Activated T-helper 9 cell treated with anti-CD3 and anti-CD28 coated beads, Interleukin-2, amount 50 U/mL, for 16 hours (primary cell): ENCODE data around the gene MID2.
"Not testable (repeated sequence)": the region's sequence is repeated elsewhere in the genome, so short reads cannot be mapped to it uniquely, and the experiment has no call there.

ENCODE experiments used
- DNase-seq: peaks from one replicate; pipeline ENCODE4 v3.0.0-alpha.2; 2020; ENCODE audit warnings: low read depth

MID2 gene

DNA sequence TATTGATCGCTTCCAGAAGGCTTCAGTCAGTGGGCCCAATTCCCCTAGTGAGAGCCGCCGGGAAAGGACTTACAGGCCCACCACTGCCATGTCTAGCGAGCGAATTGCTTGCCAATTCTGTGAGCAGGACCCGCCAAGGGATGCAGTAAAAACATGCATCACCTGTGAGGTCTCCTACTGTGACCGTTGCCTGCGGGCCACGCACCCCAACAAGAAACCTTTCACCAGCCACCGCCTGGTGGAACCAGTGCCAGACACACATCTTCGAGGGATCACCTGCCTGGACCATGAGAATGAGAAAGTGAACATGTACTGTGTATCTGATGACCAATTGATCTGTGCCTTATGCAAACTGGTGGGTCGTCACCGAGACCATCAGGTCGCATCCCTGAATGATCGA lies 15.3 kb downstream of the MID2 start:
- DNase-seq = no peak

DNA sequence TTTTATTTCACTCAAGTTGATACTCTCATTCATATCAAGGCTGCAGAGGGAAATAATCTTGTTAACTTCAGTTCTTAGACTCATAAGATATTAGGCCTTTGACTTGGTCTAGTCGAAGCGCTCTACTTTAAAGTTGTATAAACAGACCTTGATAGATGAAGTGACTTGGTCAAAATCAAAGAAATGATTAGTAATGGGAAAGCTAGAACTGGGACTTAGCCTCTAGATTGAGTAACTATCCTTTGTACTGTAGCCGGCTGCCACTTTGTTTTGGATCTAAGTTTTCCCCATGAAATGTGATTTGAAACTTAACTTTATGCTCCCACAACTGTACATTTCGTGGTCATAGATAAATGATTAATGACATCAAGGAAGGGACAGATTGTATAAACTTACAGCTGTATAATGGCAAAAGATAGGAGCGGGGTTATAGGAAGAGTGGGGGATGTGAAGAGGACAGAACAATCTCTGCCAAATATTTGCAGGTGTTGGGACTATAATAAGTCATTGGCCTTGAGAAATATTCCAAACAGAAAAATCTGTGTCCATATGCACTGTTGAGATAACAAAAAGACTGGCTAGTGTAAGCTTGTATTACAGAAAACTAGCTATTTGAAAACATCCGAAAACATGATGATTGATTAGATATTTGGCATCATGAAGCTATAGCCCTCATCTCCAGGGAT lies 17.2 kb downstream of the MID2 start:
- no peak for DNase-seq

DNA sequence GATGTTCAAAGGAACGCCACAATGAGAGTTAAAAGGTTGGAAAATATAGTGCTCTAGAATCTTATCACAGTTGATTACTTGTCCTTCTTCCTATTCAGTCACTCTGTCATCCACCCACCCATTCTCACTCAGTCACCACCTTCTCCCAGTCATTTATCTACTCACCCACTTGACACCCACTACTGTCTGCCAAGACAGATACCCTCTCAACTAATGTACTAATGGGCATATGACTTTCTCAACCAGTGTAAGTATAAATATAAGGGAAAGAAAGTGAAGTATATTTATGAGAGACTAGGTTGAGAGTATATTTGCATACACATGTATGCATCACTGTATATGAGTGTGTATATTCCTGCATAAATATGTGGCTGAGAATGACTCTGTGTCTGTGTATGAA lies 20.0 kb downstream of the MID2 start:
- DNase-seq = no peak

DNA sequence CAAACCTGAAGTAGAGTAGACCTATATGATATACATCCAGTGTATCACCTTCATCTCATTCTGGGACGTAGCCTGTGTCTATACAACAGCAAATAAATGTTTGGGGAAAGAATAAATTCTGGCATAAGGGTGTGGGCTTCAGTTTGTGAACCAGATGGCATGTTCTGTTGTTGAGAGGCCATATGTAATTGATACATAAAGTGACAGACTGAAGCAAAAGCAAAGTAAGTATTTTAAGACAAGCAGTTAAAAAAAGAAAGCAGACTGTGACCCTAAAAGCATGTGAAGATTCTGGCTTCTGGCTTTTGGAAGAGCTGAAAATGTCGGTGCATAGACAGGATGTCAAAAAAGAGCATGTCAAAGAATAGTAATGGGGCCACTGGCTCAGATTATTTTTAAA lies 22.9 kb downstream of the MID2 start:
- DNase-seq = no peak

DNA sequence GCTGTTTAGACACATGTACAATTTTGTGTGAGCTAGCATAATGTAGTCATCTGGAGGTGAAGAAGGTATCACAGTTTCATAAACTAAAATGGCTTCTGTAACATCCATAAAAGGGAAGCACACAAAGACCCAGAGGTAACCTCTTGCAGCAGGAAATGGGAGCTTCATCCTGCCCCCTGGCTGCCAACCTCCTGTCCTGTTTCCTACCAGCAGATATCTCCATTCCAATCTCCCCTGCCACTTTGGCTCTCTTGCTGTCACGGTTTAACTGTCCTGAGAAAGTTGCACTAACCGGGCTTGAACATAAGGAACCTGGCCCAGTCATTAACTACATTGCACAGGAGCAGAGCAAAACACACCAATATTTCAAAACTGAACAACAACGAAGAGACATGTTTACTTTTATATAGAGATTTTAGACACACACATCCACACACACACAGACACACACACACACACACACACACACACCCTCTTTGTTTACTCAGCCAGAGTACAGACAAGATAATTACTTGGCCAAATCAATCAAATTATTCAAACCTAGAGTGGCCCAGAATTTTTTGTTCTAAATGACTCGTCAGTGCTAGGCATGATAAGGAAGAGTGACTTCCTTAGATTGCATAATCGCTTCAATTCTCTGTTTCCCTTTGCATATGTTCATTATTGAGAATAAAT lies 24.2 kb downstream of the MID2 start:
- DNase-seq = no peak

DNA sequence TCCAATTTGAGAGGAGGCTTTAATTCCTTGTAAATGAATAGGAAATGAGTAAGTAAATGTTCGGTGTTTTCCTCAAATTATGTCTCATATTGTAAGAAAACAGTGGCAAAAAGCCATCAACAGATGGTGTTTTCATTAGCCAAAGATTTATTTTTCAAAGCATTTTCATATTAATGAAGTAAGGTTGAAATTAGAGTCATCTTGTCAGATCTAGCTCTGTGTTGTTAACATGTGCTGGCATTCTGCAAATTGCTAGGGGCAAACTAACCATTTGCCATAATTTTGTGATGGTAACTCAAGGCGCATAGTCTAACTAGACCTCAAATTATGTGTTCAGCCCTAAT lies 24.7 kb downstream of the MID2 start:
- DNase-seq = no peak

DNA sequence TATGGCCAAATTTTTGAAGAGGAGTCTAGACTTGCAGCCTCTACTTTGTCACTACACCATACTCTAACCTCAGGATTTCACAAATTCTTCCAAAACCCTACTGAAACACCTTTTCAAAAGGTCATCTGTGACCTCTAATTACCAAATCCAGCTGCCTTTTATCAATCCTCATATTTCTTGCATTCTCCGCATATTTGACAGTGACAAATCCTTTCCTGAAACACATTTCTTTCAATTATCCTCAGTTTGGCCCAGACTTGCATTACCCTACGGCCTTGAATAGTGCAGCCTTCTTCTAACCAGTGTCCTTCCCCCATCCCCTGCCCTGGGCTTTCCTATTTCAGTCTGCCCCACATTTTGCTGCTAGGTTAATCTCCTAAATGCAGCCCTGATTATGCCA lies 25.5 kb downstream of the MID2 start:
- DNase-seq = no peak

DNA sequence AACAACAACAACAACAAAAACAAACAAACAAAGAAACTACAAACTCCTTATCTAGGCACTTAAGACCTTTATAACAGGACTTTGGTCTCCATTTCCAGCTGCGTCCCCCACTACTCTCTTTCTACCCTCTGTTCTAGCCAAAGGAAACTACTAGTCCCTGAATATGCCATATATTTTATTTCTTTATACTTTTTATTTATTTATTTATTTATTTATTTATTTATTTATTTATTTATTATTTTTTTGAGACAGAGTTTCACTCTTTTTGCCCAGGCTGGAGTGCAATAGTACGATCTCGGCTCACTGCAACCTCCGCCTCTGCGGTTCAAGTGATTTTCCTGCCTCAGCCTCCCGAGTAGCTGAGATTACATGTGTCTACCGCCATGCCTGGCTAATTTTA lies 26.0 kb downstream of the MID2 start:
- not testable (repeated sequence) for DNase-seq

DNA sequence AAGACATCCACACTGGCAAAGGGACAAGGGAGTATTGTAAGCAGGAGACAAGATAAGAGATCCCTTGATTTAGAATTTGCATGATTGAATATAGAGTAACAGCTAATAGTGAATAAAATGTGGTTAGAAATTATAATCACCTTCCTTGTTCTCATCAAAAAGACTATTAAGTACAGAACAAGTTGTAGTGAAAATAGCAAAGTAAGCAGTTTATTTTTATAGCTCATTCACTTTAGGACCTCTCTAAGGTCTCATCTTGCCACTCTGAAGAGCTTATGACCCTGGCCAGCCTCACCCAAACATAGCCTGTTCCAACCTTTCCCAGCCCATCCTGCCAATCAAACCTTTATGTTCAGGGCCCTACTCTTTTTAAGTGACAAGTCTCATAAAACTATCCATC lies 30.6 kb downstream of the MID2 start:
- no peak for DNase-seq

DNA sequence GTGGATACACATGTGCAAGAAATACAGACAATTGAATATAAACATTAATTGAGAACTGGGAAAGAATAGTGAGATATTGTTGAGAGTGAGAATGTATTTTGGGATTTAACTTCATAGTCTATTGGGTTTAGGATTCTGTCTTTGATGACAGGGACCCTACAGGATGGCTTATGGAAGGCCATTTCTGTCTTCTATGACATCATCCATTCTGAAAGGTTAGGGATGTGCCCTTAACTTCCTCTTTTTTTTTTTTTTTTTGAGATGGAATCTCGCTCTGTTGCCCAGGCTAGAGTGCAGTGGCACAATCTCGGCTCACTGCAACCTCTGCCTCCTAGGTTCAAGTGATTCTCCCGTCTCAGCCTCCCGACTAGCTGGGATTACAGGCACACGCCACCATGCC lies 31.4 kb downstream of the MID2 start:
- DNase-seq = not testable (repeated sequence)

DNA sequence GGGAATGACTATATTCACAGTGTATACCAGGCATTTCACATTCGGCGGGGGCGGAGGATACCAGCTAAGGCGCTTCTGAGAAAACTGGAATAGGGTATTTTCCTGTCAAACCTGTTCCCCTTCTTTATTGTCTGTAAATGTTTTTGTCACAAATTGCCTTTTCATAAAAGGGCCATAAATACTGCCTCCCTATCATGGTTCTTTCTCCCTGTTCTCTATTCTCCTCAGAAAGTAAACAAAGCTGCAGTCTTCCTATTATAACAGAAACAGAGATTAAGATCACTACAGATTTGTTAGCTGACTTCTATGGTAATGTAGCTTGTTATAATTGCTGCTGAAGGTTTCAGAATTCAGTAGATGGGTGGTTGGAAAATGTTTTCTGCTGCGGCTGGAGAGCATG lies 32.2 kb downstream of the MID2 start:
- no peak for DNase-seq

DNA sequence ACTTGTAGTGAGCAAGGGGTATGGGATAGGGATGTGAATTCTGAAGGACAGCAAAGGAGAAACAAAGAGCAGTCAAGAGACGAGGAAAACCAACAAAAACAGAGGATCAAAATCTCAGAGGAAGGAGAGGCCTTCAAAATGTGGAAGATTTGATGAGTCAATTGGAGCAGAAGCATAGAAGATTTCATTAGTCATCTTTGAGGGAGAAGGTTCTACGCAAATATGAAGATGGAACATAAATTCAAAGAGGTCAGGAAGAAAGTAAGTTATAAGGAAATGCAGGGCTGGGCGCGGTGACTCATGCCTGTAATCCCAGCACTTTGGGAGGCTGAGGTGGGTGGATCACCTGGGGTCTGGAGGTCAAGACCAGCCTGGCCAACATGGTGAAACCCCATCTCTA lies 35.4 kb downstream of the MID2 start:
- no peak for DNase-seq

DNA sequence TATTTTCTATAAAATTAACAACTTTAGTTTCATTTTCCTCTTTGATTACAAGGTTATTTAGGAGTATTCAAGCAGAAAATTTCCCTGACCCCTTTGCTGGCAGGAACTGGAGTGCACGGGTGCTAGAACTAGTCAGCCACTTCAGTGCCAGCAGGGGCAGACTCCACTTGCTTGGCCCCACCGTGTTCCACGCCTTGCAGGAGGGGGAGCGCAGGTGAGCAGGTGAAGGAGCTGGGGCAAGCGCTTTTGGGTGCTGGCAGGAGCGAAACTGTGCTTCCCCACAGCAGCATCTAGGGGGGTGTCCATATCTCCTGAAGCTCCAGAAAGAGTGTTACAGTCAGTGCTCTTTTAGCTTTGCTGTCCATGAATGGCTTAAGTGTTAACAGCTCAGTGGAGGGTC lies 45.5 kb downstream of the MID2 start:
- no peak for DNase-seq

DNA sequence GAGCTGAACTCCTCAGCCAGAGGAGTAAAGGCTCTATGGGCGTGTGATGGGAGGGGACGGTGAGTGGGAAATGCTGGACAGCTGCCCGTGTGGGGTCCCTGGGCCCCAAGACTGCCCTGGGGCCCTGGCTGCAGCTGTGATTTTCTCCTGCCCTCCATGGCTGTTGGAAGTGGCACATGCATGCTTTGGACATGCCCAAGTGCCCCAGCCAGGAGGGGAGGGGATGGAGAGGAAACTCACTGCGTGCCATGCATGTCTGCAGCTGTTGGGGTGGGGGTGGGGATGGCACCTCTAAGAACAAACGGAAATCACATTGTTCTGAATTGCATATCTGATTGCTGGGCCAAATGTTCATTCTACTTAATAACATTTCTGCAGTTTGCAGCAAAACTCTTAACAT lies 52.4 kb downstream of the MID2 start:
- DNase-seq = no peak

DNA sequence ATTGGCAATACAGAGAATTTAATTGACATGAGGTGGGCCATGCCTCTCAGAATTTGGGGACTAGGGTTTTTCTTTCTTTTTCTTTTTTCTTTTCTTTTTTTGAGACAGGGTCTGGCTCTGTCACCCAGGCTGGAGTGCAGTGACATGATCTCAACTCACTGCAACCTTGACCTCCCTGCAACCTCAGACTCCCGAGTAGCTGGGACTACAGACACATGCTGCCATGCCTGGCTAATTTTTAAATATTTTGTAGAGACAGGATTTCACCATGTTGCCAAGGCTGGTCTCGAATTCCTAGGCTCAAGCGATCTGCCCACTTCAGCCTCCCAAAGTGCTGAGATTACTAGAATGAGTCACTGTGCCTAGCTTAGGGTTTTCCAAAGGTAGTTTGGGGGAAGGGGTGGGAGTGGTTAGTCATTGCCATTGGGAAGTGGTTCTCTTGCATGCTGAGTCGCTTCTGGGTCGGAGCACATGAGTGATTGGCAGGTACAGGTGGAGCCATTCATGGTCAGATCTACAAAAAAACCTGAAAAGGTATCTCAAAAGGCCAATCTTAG lies 54.5 kb downstream of the MID2 start:
- no peak for DNase-seq

DNA sequence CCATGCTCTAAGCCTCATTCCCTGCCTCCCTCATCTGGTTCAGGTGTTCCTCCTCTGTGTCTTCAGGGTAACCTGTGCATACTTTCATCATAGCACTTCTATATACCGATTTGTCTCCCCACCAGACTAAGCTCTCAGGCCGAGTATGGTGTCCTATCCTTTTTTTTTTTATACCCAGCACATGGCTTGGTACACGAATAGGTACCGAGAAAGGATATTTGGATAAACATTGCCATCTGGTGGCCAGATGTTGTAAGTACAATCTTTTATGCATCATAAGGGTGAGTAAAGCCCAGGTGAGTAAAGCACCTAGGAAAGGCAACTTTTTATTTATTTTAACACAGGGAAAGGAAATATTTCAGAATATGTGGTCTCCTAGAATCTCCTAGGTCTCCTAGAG lies 68.4 kb downstream of the MID2 start:
- DNase-seq = no peak

DNA sequence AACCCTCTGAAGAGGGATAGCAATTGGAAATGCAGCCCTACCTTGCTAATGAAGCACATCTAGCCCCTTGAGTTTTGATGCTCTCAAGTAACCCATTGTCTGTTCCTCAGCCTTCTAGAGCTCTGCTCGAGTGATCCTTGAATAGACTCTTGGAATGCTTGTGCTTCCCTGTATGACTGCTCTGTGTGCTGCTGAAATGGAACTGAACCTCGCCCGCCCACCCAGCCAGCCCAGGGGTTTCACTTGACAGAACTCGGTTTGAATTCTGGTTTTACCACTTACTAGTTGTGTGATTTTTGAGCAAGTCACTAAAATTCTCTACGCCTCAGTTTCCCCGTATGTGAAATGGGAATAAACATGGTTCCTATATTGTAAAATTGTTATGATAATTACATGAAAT lies 77.1 kb downstream of the MID2 start:
- no peak for DNase-seq

DNA sequence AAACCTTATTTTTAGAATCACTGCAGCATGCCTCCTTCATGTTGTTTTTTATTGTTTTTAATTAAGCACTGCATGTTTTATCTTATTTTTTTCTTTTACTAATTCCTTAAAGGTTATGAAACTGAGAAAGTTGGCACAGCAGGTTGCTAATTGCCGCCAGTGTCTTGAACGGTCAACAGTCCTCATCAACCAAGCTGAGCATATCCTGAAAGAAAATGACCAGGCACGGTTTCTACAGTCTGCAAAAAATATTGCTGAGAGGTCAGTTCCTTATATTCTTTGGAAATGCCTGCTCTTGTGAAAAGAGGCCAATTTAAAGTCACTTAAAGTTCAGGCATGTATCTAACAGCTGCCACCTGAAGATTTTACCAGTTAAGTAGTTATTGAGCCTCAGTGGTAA lies 79.7 kb downstream of the MID2 start:
- no peak for DNase-seq

DNA sequence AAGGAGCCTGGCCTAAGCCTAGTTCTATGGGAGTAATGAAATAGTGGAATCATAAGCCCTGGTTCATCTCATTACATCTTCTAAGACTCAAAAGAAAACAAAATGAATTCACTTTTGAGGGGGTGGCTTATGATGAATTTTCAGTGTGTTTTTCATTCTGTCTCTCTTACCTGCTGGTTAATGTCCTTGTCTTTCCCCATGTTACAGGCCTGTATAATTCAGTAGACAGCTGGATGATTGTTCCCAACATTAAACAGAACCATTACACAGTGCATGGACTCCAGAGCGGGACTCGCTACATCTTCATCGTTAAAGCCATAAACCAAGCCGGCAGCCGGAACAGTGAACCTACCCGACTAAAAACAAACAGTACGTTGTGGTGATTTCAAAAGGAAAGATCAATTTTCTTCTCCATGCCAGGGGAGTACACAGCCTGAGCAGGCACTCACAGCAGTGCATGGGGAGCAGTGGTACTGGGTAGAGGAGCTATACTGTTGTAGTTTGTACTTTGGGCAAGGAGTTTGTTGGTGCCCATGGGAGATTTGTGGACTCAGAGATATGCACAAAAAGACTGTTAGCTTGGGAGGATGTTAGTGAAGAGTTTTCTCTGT lies 98.6 kb downstream of the MID2 start:
- no peak for DNase-seq

DNA sequence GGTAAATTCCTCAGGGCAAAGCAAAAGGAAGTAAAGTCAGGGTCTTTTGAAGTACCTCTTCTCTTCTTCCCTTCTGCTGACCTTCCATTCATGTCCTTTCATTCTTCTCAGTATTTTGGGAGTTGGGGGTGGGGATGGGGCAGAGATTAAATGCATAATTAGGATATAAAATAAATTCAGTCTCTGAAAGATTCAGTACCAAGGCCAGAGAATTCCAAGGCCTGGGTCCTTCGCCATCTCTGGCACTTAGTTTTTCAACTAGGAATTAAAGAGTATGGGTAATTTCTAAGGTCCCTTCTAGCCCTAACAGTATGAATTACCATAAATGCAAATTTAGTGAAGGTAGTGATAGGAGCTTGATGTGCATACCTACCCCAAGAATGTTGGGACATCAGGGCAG lies 108.6 kb downstream of the MID2 start:
- no peak for DNase-seq

DNA sequence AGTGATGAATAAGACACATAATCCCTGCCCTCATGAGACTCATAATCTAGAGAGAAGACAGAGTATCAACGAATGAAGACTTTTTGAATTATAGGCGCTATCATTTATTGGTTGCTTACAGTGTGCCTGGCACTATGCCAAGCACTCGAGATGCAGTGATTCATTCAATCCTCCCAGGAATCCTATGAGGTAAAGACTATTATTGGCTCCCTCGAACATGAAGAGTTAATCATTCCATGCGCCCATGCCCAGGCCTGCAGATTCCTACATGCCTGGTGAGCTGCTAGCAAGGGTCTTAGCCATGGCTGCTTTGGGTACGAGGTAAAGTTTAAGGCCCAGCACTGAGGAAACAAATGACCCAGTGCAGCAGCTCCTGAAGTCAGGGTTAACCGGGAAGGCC lies 109.5 kb downstream of the MID2 start:
- DNase-seq = no peak

DNA sequence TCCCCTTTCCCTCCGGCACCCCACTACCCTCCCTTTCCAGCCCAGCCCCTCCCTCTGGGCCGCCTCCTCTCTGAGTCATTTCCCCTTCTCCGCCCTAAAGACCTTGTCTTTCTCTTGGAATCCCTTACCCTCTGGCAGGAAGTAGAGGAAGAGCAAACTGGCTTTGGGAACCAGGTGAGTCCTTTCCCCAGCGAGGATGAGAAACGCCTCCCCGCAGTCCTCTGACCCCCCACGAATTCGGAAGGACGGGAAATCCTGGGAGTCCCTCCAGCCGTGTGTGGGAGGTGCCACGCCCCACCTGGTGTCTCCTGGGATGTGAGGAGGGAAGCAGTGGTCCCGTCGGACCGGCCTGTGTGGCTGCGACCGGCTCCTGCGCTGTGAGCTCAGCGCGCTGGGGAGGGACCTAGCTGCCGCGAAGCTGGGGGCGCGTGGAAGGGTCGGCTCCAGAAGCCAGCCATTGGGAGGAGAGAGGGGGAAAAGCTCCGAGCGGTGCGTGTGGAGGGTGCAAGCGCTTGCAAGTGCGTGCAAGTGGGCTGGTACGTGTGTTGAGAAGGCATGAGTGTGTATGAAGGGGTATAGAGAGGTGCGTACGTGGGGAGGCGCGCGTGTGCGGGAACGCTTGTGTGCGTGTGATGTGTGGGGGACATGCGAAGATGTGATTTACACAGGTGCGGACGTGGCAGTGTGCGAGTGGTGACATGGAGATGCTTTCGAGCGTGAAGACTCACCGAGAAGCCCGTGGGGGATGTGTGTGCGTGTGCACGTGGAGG lies 110.2 kb downstream of the MID2 start:
- DNase-seq = no peak

DNA sequence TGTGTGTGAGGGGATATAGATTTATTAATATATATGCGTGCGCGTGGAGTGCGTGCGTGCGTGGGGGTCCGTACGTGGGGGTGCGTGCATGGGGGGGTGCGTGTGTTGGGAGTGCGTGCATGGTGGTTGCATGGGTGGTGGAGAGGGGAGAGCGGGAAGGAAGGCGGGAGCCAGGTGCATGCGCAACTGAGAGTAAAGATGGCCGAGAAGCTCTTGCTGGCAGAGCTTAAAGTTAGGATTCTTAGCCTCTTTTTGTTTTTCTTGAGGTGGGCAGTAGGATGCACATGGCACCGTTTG lies 110.7 kb downstream of the MID2 start:
- no peak for DNase-seq
